SK-N-MC (cell line): ENCODE measurements around the gene ZNF860.

Source experiments
- EZH2 ChIP-seq: fragments of 200-600 bp; sonication (generic); IDR thresholded peaks from one replicate; pipeline ENCODE4 v1.6.1; 2017; ENCODE audit warnings: antibody characterized with exemption
- FOXP2 ChIP-seq: optimal IDR thresholded peaks from 2 replicates; pipeline ENCODE3; 2011; ENCODE audit warnings: mild to moderate bottlenecking, moderate library complexity; ENCODE audit not compliant: insufficient read depth; ENCODE audit errors: extremely low read length, control extremely low read depth
- POLR2AphosphoS5 ChIP-seq: IDR thresholded peaks from 2 replicates; pipeline ENCODE4 v1.6.1; 2012; ENCODE audit warnings: mild to moderate bottlenecking, low read depth, low read length, borderline replicate concordance

DNA sequence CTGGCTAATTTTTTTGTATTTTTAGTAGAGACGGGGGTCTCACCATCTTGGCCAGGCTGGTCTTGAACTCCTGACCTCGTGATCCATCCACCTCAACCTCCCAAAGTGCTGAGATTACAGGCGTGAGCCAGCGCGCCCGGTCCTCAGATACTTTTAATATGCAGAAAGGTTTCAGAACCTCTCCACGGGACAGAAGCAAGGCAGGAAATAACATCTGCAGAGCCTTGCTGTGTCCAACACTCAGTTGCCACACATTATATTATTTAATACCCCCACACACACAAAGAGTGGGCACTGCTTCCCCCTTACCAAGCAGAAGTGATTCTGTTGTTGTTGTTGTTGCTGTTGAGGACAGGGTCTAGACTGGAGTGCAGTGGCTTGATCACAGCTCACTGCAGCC lies 28.5 kb upstream of the ZNF860 start:
- TF ChIP-seq EZH2, result no peak
- TF ChIP-seq POLR2AphosphoS5, result no peak
- TF ChIP-seq FOXP2, result no peak
